GM12872 (cell line): ENCODE data around the gene RRP8.

Experiments used
- CTCF ChIP-seq: IDR thresholded peaks from 3 replicates; pipeline ENCODE4 v1.5.1; 2011; ENCODE audit warnings: low read depth, mild to moderate bottlenecking, low read length, moderate library complexity; ENCODE audit not compliant: insufficient read depth

RRP8 gene

GRCh38 chr11:6646918-6647679 lies 43.7 kb upstream of the RRP8 start:
- TF ChIP-seq CTCF, result no peak

- no peak for TF ChIP-seq CTCF
These were observed 43.1 kb upstream of the RRP8 start for GRCh38 chr11:6646576-6646917.

- TF ChIP-seq CTCF, result no peak
These were observed 42.7 kb upstream of the RRP8 start for GRCh38 chr11:6646071-6646470.

GRCh38 chr11:6642957-6643356 lies 39.5 kb upstream of the RRP8 start:
- no peak for TF ChIP-seq CTCF

GRCh38 chr11:6640985-6641701 lies 37.7 kb upstream of the RRP8 start:
- no peak for TF ChIP-seq CTCF

- TF ChIP-seq CTCF, result no peak
These were observed 36.9 kb upstream of the RRP8 start for GRCh38 chr11:6640036-6640984.

- TF ChIP-seq CTCF, result no peak
These were observed 35.0 kb upstream of the RRP8 start for GRCh38 chr11:6638429-6638828.
